ENCODE data around the gene SFXN3.

SFXN3 gene

GRCh38 chr10:101089520-101090299 is 58.7 kb downstream of the SFXN3 start:
- TF ChIP-seq GATA2 (IDR thresholded peaks at IDR 0.05; ENCODE audit: low read depth, low read length) (no peak), GATA3 (IDR thresholded peaks at IDR 0.05; ENCODE audit: low read depth, low read length) (no peak)

- TF ChIP-seq GATA2 (IDR thresholded peaks at IDR 0.05; ENCODE audit: low read depth, low read length) (no peak), GATA3 (IDR thresholded peaks at IDR 0.05; ENCODE audit: low read depth, low read length) (no peak)
Observed at GRCh38 chr10:101090597-101090996, 59.6 kb downstream of the SFXN3 start.

Data from SH-SY5Y (cell line).